ENCODE data around the gene APLF. TPM values are rescaled to one million over a fixed set of nuclear protein-coding genes. Genes with fewer than 3 reads are reported as not detected.
A peak's percentile ranks its signal among the peaks of the same experiment; 100 is the strongest.

The APLF gene
- total and polyA plus RNA-seq, 2 donors (not counting 3 experiments of a cell fraction or from before 2014, with no cell fraction given), result 0.75 to 2.3 TPM

GRCh38 chr2:68561372-68561771 is 94.0 kb downstream of the APLF start:
- peaks cover 17% of the 10 kb centered on the region for H3K4me1 ChIP-seq (ENCODE audit: control insufficient read depth, extremely low read depth, insufficient read depth, low read length)
- FAIRE-seq (peak; percentile 59), DNase-seq (ENCODE audit: low read depth, low spot score) (peak; percentile 52)
- peaks cover 13 to 44% of the 10 kb centered on the region in 2 experiments for H3K27me3 ChIP-seq (ENCODE audit: control insufficient read depth in 2 of 2, insufficient read depth in 2 of 2, low read length in 2 of 2)
- CTCF ChIA-PET, result interaction anchor here (0.6 to 2.8 kb wide), 6 partner anchors 31 to 148 kb away, joined by 3 to 10 read pairs (median 4); no protein-coding TSS in a partner anchor
- intact Hi-C loops (cut with micrococcal nuclease), result no loop called here
- H3K9me3 ChIP-seq (replicated peaks; ENCODE audit: control insufficient read depth, insufficient read depth, low read length), result no peaks in the 10 kb centered on the region
- H3K36me3 ChIP-seq (ENCODE audit: control insufficient read depth in 2 of 2, extremely low read depth in 1 of 2, insufficient read depth in 2 of 2, low read length in 2 of 2), result no peaks in the 10 kb centered on the region
- no peak overlapping the region for H3K4me3 ChIP-seq (replicated peaks in 1 of 3; ENCODE audit: insufficient read depth in 1 of 3, low read depth in 1 of 3, low read length in 3 of 3)
- H4K20me1 ChIP-seq (replicated peaks; ENCODE audit: control insufficient read depth, extremely low read depth, insufficient read depth, low read length), result no peaks in the 10 kb centered on the region
- H3K9me1 ChIP-seq (replicated peaks; ENCODE audit: control insufficient read depth, extremely low read depth, insufficient read depth, low read length), result no peaks in the 10 kb centered on the region
- no peak overlapping the region for H3K4me2 ChIP-seq (ENCODE audit: insufficient read depth, low read length)
- POLR2A ChIA-PET, result no interaction called here
- H2AFZ ChIP-seq (ENCODE audit: low read depth, low read length), result no peak overlapping the region
- H3K27ac ChIP-seq (ENCODE audit: insufficient read depth, low read depth, low read length), result no peak overlapping the region
- no peak overlapping the region for H3K9ac ChIP-seq (replicated peaks; ENCODE audit: extremely low read depth, insufficient read depth, low read length)
- H3K79me2 ChIP-seq (ENCODE audit: control insufficient read depth, insufficient read depth, low read length), result no peaks in the 10 kb centered on the region
- BruUV-seq (replicated peaks), result no TSS peak
- TF ChIP-seq POLR2A (IDR thresholded peaks at IDR 0.05; ENCODE audit: low read depth, low read length), result no peak
- peak; percentile 8 for TF ChIP-seq JUN (IDR thresholded peaks at IDR 0.05; ENCODE audit: borderline replicate concordance, insufficient read depth, insufficient read length, low read depth)
- peak; percentile 89 for TF ChIP-seq GATA2 (IDR thresholded peaks at IDR 0.05; ENCODE audit: insufficient read depth, insufficient read length, low read depth, low read length)
- no peak for TF ChIP-seq MAX (IDR thresholded peaks at IDR 0.05; ENCODE audit: insufficient read depth, insufficient read length)
- no peak for TF ChIP-seq POLR2AphosphoS5 (IDR thresholded peaks at IDR 0.05; ENCODE audit: insufficient read depth, low read depth, low read length)
- no peak for TF ChIP-seq MYC (IDR thresholded peaks at IDR 0.05; ENCODE audit: low read depth, low read length)
- no peak for TF ChIP-seq EZH2 (IDR thresholded peaks at IDR 0.05; ENCODE audit: borderline replicate concordance, low read depth, low read length, severe bottlenecking)
- peak; percentile 74 for TF ChIP-seq FOS (IDR thresholded peaks at IDR 0.05; ENCODE audit: borderline replicate concordance, insufficient read depth, low read length)
- no peak for TF ChIP-seq CTCF (IDR thresholded peaks at IDR 0.05; ENCODE audit: extremely low read depth in 1 of 2, insufficient read depth in 1 of 2, low read depth in 1 of 2, low read length in 2 of 2)
- dilution Hi-C loops (cut with MboI; ENCODE audit: extremely low pct_ligation_motif_present, low sequenced_read_pairs), result no loop called here
